ENCODE results near the gene STAC.

Gene STAC

GRCh38 chr3:36538136-36538749 lies 157.9 kb downstream of the STAC start:
- DNase-seq (ENCODE audit: low read depth), result no peak
- no peak overlapping the region for H3K4me3 ChIP-seq (ENCODE audit: low read length)
- TF ChIP-seq CTCF (conservative IDR thresholded peaks at IDR 0.05; ENCODE audit: low read depth, low read length), result no peak

GRCh38 chr3:36540888-36541518 lies 160.7 kb downstream of the STAC start:
- DNase-seq (ENCODE audit: low read depth), result no peak
- H3K4me3 ChIP-seq (ENCODE audit: low read length), result no peak overlapping the region

GRCh38 chr3:36542186-36542585 lies 161.9 kb downstream of the STAC start:
- peak; percentile 19 for DNase-seq (ENCODE audit: low read depth)
- TF ChIP-seq CTCF (conservative IDR thresholded peaks at IDR 0.05; ENCODE audit: low read depth, low read length), result no peak

More at GRCh38 chr3:36540888-36541518, 160.7 kb downstream of the STAC start:
- peak; percentile 98 for TF ChIP-seq CTCF (conservative IDR thresholded peaks at IDR 0.05; ENCODE audit: low read depth, low read length)

DNA sequence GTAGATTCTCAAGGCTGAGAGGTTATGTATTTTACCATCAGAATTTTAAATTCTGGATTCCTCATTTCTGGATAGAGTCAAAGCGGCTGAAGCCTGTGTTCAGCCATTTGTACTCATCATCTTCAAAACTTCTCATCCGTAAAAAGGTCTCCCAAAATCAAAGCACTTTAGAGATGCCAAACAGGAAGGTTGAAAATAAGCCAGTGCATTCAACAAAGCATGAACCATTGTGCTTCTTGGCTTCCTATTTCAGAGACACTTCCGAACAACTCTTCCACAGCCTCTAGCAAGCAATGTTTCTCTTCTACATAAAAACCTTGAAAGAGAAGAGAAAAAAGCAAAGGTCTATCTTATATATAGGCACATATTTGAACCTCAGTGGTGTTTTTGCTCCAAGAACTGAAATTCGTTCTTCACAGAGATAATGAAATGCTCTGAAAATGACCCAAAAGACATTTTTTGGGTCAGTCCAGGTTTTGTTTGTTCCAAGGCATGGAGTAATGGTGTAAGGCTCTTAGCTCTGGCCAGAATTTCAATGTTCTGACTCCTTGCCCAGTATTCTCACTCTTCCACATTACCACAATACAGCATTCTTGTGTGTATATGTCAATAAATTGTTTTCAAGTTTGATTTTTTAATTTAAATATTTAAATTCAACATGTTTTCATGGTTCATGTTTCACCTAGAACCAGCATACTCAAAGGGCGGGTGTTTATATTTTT lies 163.1 kb downstream of the STAC start:
- TF ChIP-seq CTCF (conservative IDR thresholded peaks at IDR 0.05; ENCODE audit: low read depth, low read length), result no peak
- no peak overlapping the region for H3K4me3 ChIP-seq (ENCODE audit: low read length)
- no peak for DNase-seq (ENCODE audit: low read depth)

More at GRCh38 chr3:36542186-36542585, 161.9 kb downstream of the STAC start:
- no peak overlapping the region for H3K4me3 ChIP-seq (ENCODE audit: low read length)

GRCh38 chr3:36546226-36546625 lies 165.9 kb downstream of the STAC start:
- no peak overlapping the region for H3K4me3 ChIP-seq (ENCODE audit: low read length)
- DNase-seq (ENCODE audit: low read depth), result no peak
- TF ChIP-seq CTCF (conservative IDR thresholded peaks at IDR 0.05; ENCODE audit: low read depth, low read length), result no peak

GRCh38 chr3:36548712-36549111 lies 168.4 kb downstream of the STAC start:
- H3K4me3 ChIP-seq (ENCODE audit: low read length), result no peak overlapping the region
- no peak for TF ChIP-seq CTCF (conservative IDR thresholded peaks at IDR 0.05; ENCODE audit: low read depth, low read length)
- DNase-seq (ENCODE audit: low read depth), result no peak

All from retinal pigment epithelial cell (primary cell).